ENCODE measurements around the gene MGAT4C. TPM values are rescaled to one million over a fixed set of nuclear protein-coding genes. Genes with fewer than 3 reads are reported as not detected.
A peak's percentile ranks its signal among the peaks of the same experiment; 100 is the strongest.
"Not testable (repeated sequence)": the region's sequence is repeated elsewhere in the genome, so short reads cannot be mapped to it uniquely, and the experiment has no call there.

Gene MGAT4C
- total and polyA plus RNA-seq, 11 donors: 0.13 to 15.5 (median 4.6) TPM

DNA sequence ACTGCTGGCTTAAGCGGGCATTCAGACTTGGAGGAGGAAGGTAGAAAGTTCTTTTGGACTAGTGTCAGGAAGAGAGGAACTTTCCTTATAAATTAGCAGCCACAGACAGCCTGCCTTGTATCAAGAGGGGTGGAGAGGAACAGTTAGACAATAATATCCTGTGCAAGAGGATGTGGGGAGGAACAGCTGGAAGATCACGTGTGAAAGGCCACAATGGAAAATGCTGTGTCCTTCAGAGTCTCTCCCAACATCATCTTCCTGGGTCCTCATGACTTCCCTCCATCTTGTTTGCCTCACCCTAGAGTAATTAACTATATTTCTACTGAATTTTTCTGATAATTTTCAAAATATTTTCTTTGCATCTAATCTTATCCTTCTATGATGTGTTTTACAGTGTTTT lies 117.4 kb downstream of the MGAT4C start:
- Histone ChIP-seq H3K27me3 (no peaks in the 10 kb centered on the region), H3K4me3 (no peak overlapping the region), H3K27ac (no peak overlapping the region), H3K9me3 (no peaks in the 10 kb centered on the region), H3K36me3 (no peaks in the 10 kb centered on the region), H3K4me1 (no peaks in the 10 kb centered on the region)
- intact Hi-C loops (cut with DNase I): no loop called here
- ATAC-seq (no peak), DNase-seq (no peak)
- WGBS, 4 donors: 53 to 67% (median 58%) methylated on average over 2 of the region's 2 CpGs
- TF ChIP-seq, protein P1, sequence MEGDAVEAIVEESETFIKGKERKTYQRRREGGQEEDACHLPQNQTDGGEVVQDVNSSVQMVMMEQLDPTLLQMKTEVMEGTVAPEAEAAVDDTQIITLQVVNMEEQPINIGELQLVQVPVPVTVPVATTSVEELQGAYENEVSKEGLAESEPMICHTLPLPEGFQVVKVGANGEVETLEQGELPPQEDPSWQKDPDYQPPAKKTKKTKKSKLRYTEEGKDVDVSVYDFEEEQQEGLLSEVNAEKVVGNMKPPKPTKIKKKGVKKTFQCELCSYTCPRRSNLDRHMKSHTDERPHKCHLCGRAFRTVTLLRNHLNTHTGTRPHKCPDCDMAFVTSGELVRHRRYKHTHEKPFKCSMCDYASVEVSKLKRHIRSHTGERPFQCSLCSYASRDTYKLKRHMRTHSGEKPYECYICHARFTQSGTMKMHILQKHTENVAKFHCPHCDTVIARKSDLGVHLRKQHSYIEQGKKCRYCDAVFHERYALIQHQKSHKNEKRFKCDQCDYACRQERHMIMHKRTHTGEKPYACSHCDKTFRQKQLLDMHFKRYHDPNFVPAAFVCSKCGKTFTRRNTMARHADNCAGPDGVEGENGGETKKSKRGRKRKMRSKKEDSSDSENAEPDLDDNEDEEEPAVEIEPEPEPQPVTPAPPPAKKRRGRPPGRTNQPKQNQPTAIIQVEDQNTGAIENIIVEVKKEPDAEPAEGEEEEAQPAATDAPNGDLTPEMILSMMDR (IDR thresholded peaks at IDR 0.05): no peak
- TF ChIP-seq POLR2A (IDR thresholded peaks at IDR 0.05): no peak

DNA sequence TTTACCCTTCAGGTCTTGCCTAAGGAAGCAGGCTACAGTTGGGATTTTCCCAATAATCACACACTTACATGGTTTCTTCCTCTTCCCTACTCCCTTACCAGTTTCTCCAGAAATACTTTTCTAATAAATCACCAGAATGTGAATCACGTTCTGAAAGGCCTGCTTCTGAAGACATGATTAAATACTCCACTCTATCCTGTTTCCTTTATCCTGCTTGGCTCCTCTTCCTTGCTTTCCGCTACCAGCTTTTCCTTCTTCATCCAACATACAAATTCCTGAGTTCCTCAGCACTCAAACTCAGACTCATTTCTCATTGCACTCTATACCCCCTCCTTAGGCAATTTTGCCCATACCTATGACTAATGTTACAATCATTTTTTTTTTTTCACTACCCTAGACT lies 118.3 kb downstream of the MGAT4C start:
- ATAC-seq: no peak
- TF ChIP-seq, protein P1 (IDR thresholded peaks at IDR 0.05): no peak
- TF ChIP-seq POLR2A (IDR thresholded peaks at IDR 0.05): no peak
- 58 to 70% (median 61%) methylated on average over 2 of the region's 2 CpGs for WGBS, 4 donors

DNA sequence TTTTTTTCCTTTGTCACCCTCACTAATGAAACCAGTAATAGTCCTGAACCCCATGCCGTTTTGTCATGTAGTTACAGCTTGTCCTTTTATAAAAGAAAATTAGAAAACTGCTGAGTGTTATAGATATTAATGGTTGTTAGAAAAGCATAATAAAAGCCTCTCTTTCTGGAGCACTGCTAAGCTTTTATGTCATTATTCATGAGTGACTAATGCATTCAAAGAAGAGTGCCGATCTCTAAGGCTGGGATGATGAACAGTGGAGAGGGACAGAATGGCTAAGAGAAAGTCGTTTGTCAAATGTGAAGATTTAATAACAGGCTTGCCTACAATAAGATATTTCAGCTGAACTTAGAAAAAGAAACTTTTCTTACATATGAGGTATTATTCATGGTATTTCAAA lies 121.6 kb downstream of the MGAT4C start:
- Histone ChIP-seq H3K9me3 (no peaks in the 10 kb centered on the region), H3K4me3 (no peak overlapping the region), H3K27me3 (no peaks in the 10 kb centered on the region), H3K36me3 (no peaks in the 10 kb centered on the region), H3K4me1 (no peaks in the 10 kb centered on the region), H3K27ac (no peak overlapping the region)
- intact Hi-C loops (cut with DNase I): no loop called here
- 70 to 78% (median 73%) methylated on average over 3 of the region's 3 CpGs for WGBS, 4 donors
- TF ChIP-seq, protein P1 (IDR thresholded peaks at IDR 0.05): no peak
- TF ChIP-seq POLR2A (IDR thresholded peaks at IDR 0.05): no peak
- no peak for DNase-seq
- no peak for ATAC-seq

More for the DNA sequence above, 118.3 kb downstream of the MGAT4C start:
- no peaks in the 10 kb centered on the region for H3K27me3 ChIP-seq
- no peak overlapping the region for H3K27ac ChIP-seq
- intact Hi-C loops (cut with DNase I): no loop called here
- H3K4me1 ChIP-seq: no peaks in the 10 kb centered on the region
- no peak overlapping the region for H3K4me3 ChIP-seq
- H3K9me3 ChIP-seq: no peaks in the 10 kb centered on the region
- no peak for DNase-seq
- no peaks in the 10 kb centered on the region for H3K36me3 ChIP-seq

DNA sequence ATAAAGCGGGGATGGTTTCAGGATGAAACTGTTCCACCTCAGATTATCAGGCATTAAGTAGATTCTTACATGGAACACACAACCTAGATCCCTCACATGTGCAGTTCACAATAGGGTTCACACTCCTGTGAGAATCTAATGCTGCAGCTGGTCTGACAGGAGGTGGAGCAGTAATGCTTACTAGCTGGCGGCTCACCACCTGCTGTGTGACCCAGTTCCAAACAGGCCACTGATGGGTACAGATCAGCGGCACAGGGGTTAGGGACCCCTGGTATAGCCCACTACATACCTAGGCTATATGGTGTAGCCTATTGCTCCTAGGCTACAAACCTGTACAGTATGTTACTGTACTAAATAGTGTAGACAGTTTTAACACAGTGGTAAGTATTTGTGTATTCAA lies 129.3 kb downstream of the MGAT4C start:
- 86 to 97% (median 94%) methylated on average over 3 of the region's 3 CpGs for WGBS, 4 donors

DNA sequence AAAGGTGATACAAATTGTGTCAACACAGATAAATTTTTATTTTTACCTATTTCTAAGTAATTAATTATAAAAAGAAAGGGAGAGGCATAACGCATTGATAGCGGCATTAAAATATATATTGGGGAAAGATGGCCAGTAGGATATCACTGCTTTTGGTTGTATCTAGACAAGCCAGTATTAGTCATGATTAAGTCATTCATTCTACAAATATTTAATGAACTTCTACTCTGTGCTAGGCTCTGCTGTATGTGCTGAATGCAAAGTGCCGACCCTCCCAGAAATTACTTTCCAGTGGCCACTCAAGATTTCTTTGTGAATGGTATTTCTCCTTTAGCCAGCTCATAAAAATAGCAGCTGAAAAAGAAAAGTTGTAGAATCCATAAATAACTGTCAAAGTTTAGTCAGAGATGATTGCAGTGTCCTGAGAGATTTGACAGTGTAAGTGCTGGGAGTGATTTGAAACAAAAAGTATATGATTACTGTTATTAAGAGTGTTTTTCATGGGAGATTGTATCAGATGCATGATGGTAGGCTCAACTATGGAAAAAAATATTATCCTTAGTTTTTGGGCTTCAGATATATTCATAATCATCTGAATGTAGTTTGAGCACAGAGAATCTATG lies 133.2 kb downstream of the MGAT4C start:
- 46 to 77% (median 64%) methylated on average over 3 of the region's 3 CpGs for WGBS, 4 donors
- TF ChIP-seq POLR2A (IDR thresholded peaks at IDR 0.05): no peak
- TF ChIP-seq, protein P1 (IDR thresholded peaks at IDR 0.05): no peak
- intact Hi-C loops (cut with DNase I): no loop called here
- ATAC-seq (no peak), DNase-seq (no peak)
- no peak overlapping the region for H3K27ac ChIP-seq
- no peaks in the 10 kb centered on the region for H3K36me3 ChIP-seq
- no peaks in the 10 kb centered on the region for H3K4me1 ChIP-seq
- H3K4me3 ChIP-seq: no peak overlapping the region
- H3K27me3 ChIP-seq: no peaks in the 10 kb centered on the region
- no peaks in the 10 kb centered on the region for H3K9me3 ChIP-seq

More for the DNA sequence above, 129.3 kb downstream of the MGAT4C start:
- peak in 1 of 4 donors; percentile 39 for ATAC-seq
- DNase-seq; H3K9me3 ChIP-seq; H3K27me3 ChIP-seq; H3K4me1 ChIP-seq; intact Hi-C loops (cut with DNase I); H3K4me3 ChIP-seq; H3K27ac ChIP-seq; H3K36me3 ChIP-seq: not testable (repeated sequence)
